Activated CD4-positive, alpha-beta memory T cell treated with anti-CD3 and anti-CD28 coated beads for 36 hours (primary cell): ENCODE measurements around the gene CAMK2G. TPM values are rescaled to one million over a fixed set of nuclear protein-coding genes. Genes with fewer than 3 reads are reported as not detected.

Experiments used
- CTCF ChIA-PET: fragments of 350-600 bp; sonication (Branson Sonifier 250); formaldehyde crosslinking; loops from one replicate; lab custom pipeline; 2021; ENCODE audit warnings: antibody characterized with exemption, inconsistent platforms; lab: Charles Lee
- POLR2A ChIA-PET: fragments of 350-600 bp; sonication (Branson Sonifier 250); formaldehyde crosslinking; loops from one replicate; lab custom pipeline; 2021; ENCODE audit warnings: antibody characterized with exemption; lab: Charles Lee
- DNase-seq: peaks from one replicate; pipeline ENCODE4 v3.0.0-alpha.2; 2020
- H3K27ac Mint-ChIP-seq: one replicate; pipeline ENCODE4 v1.8.0; 2021; ENCODE audit warnings: mixed read lengths
- H3K27me3 Mint-ChIP-seq: one replicate; pipeline ENCODE4 v1.8.0; 2021; ENCODE audit warnings: mixed read lengths
- H3K36me3 Mint-ChIP-seq: one replicate; pipeline ENCODE4 v1.8.0; 2021; ENCODE audit warnings: mixed read lengths
- H3K4me1 Mint-ChIP-seq: one replicate; pipeline ENCODE4 v1.8.0; 2021; ENCODE audit warnings: low read depth, mixed read lengths
- H3K4me3 Mint-ChIP-seq: one replicate; pipeline ENCODE4 v1.8.0; 2021; ENCODE audit warnings: mild to moderate bottlenecking, mixed read lengths
- H3K9me3 Mint-ChIP-seq: one replicate; pipeline ENCODE4 v1.8.0; 2021; ENCODE audit warnings: mixed read lengths
- intact Hi-C: fragments of 100-400 bp; cut with micrococcal nuclease; formaldehyde crosslinking; loops from one replicate; pipeline ENCODE4 v1.15.1; 2023
- total RNA-seq, 2 experiments: library from RNA; stranded (reverse); gene quantifications; one replicate each; pipeline ENCODE4 v1.2.3, GENCODE V29; 2021

CAMK2G gene
- total RNA-seq, 2 experiments from 2014 or later = 20.8 to 21.5 TPM

DNA sequence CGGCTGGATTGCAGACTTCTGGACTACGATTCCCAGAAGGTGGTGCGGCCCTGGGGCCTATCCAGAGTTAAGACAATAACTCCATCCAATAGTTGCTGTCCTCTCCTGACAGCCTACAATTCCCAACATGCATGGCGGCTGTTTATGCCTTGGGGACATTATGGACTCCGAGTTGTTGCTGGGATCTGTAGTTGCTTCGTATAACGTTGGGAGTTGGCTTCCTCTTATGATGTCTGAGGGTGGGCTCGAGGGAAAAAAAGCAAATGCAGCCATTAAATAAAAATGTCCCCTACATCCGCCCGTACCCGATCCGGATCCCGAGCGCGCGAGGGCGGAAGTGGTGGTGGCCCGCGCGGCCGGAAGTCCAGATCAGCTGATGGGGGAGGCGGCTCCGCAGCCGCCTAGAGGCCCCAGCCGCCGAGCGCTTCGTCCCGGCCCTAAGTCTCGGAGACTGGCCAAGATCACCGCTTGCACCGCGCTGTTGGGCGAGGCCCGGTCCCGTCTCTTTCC is 89.1 kb downstream of the CAMK2G start, which contains the start of gene ZSWIM8:
Gene ZSWIM8, plus strand, starts transcription at position 396 of the 510 bp plus-strand sequence. CDS start 273 bp downstream, outside the sequence.
- ChIA-PET POLR2A (interaction anchor here (0.9 to 3.1 kb wide), 6 partner anchors 9 to 55 kb away, joined by 3 to 22 read pairs (median 6); partner anchors contain the start of gene SEC24C), CTCF (interaction anchor here (1.4 to 1.7 kb wide), 5 partner anchors 11 to 25 kb away, joined by 4 to 8 read pairs (median 6); a partner anchor contains a TSS)
- Mint-ChIP-seq H3K36me3 (peaks cover 9% of the 10 kb centered on the region), H3K27ac (peak within 1 kb of the TSS; percentile 96), H3K9me3 (no peaks in the 10 kb centered on the region), H3K4me3 (peak within 1 kb of the TSS; percentile 98), H3K27me3 (no peaks in the 10 kb centered on the region), H3K4me1 (peaks cover 40% of the 10 kb centered on the region)
- intact Hi-C loops = loop anchor here (1.0 kb wide), 4 partner anchors 13 to 55 kb away; partner anchors contain the start of gene SEC24C
- DNase-seq = peak; percentile 90

DNA sequence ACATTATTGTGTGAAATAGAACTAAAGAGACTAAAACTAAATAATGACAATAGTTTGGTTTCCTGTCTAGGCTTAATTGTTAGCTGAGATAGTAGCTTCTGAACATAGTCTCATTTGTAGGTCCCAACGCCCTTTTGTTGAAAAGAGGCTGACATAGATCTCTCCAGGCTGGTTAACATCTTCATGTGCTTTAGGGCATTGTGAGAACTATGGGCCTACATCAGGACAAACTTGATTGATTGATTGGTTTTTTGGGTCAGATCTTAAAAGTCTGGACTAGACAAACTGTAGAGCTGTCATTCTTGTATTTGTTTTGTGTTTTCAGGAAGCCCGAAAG is 91.6 kb downstream of the CAMK2G start:
- Mint-ChIP-seq H3K36me3 (peaks cover 7% of the 10 kb centered on the region), H3K9me3 (no peaks in the 10 kb centered on the region), H3K27me3 (no peaks in the 10 kb centered on the region), H3K27ac (peak overlapping the region; percentile 90), H3K4me3 (peak overlapping the region; percentile 88), H3K4me1 (peaks cover 49% of the 10 kb centered on the region)
- ChIA-PET POLR2A (interaction anchor here (1.4 to 4.4 kb wide), 5 partner anchors 10 to 52 kb away, joined by 3 to 43 read pairs (median 8); partner anchors contain the start of gene SEC24C), CTCF (interaction anchor here (1.6 to 1.7 kb wide), 2 partner anchors 10 to 14 kb away, joined by 3 to 5 read pairs; no protein-coding TSS in a partner anchor)
- intact Hi-C loops = loop anchor here (5.0 kb wide), 1 partner anchor 95 kb away; no protein-coding TSS in a partner anchor
- DNase-seq = no peak

DNA sequence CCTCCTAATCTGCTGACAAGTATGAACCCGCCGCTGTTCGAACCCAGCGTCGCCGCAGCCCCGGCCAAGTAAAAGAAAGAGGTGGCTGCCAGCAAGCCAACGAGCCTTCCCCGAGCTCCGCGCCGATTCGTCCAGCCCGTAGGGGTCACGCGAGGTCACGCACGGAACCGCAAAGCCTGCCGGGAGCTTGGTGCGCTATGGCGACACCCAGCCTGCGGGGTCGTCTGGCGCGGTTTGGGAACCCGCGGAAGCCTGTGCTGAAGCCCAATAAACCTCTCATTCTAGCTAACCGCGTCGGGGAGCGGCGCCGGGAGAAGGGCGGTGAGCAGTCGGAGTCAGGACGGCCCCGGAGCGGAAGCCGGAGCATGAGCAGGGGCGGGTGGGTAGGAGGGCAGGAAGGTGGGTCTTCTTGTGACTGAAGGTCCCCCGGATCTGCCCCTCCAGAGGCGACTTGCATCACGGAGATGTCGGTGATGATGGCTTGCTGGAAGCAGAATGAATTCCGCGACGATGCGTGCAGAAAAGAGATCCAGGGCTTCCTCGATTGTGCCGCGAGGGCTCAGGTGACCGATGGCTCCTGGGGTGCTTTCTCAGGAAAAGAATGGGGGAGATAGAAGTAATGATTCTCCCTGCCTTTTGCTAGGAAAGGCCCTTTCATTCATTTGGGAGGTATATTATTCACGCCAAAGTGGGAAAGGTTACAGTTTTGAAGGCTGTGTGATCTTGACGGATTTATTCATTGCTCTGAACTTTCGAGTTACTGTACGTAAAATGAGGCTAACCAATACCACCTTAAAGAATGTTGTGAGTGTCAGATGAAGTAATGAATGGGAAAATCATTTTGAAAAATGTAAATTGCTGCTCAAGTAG is 92.2 kb downstream of the CAMK2G start, which contains the start of gene CHCHD1:
Gene CHCHD1, plus strand, starts transcription at position 170 of the 870 bp plus-strand sequence. Its CDS starts 28 bp downstream, at position 198.
- Mint-ChIP-seq H3K9me3 (no peaks in the 10 kb centered on the region), H3K36me3 (peaks cover 7% of the 10 kb centered on the region), H3K4me3 (peak within 1 kb of the TSS; percentile 88), H3K27ac (peak within 1 kb of the TSS; percentile 90), H3K27me3 (no peaks in the 10 kb centered on the region), H3K4me1 (peaks cover 49% of the 10 kb centered on the region)
- intact Hi-C loops = loop anchor here (5.0 kb wide), 1 partner anchor 95 kb away; no protein-coding TSS in a partner anchor
- ChIA-PET POLR2A (interaction anchor here (0.6 to 4.4 kb wide), 9 partner anchors 10 to 626 kb away, joined by 3 to 43 read pairs (median 4); partner anchors contain the start of gene SEC24C), CTCF (interaction anchor here (0.6 to 3.6 kb wide), 6 partner anchors 10 to 1275 kb away, joined by 4 to 16 read pairs (median 5); a partner anchor contains a TSS)
- DNase-seq = peak; percentile 96

DNA sequence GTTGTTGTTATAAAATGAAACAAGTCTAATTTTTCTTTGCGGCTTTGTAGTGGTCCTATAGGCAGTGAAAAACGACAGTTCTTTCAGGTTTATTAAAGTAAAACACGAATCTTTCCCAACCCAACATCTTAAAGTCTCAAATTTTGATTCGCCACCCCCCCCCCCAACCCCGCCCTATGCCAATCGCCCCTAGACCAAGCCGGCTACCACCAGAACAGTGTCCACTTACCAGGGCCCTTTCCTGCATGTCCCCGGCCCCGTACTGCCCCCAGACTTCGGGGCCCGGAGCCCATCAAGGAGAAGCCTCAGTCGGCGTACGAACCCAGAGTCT is 92.8 kb downstream of the CAMK2G start:
- Mint-ChIP-seq H3K27ac (peak overlapping the region; percentile 90), H3K4me3 (peak overlapping the region; percentile 88), H3K9me3 (no peaks in the 10 kb centered on the region), H3K36me3 (peaks cover 11% of the 10 kb centered on the region), H3K4me1 (peaks cover 47% of the 10 kb centered on the region), H3K27me3 (no peaks in the 10 kb centered on the region)
- ChIA-PET POLR2A (interaction anchor here (0.6 to 4.4 kb wide), 9 partner anchors 9 to 625 kb away, joined by 3 to 43 read pairs (median 4); partner anchors contain the start of gene SEC24C), CTCF (interaction anchor here (0.6 to 3.6 kb wide), 5 partner anchors 9 to 1274 kb away, joined by 4 to 16 read pairs (median 5); a partner anchor contains a TSS)
- intact Hi-C loops = loop anchor here (5.0 kb wide), 1 partner anchor 96 kb away; no protein-coding TSS in a partner anchor
- no peak for DNase-seq

DNA sequence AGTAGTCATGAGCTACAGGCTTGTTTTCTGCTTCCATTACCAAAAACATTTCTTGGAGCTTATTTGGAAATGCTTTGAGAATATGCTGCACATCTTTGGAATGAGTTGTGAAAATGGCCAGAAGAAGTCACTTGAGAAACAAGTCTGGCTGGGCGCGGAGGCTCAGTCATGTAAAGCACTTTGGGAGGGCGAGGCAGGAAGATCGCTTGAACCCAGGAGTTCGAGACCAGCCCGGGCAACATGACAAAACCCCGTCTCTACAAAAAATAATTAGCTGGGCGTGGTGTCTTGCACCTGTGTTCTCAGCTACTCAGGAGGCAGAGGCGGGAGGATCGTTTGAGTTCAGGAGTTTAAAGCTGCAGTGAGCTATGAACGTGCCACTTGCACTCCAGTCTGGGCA is 93.4 kb downstream of the CAMK2G start:
- peaks cover 42% of the 10 kb centered on the region for H3K4me1 Mint-ChIP-seq
- H3K27me3 Mint-ChIP-seq = no peaks in the 10 kb centered on the region
- DNase-seq = peak; percentile 25
- ChIA-PET POLR2A (interaction anchor here (1.3 to 4.4 kb wide), 5 partner anchors 9 to 50 kb away, joined by 3 to 43 read pairs (median 10); partner anchors contain the start of gene SEC24C), CTCF (interaction anchor here (0.6 to 3.6 kb wide), 5 partner anchors 9 to 719 kb away, joined by 3 to 16 read pairs (median 4); a partner anchor contains a TSS)
- intact Hi-C loops = loop anchor here (5.0 kb wide), 1 partner anchor 96 kb away; no protein-coding TSS in a partner anchor
- no peaks in the 10 kb centered on the region for H3K9me3 Mint-ChIP-seq
- peak overlapping the region; percentile 90 for H3K27ac Mint-ChIP-seq
- H3K36me3 Mint-ChIP-seq = peaks cover 11% of the 10 kb centered on the region
- H3K4me3 Mint-ChIP-seq = peak overlapping the region; percentile 88

DNA sequence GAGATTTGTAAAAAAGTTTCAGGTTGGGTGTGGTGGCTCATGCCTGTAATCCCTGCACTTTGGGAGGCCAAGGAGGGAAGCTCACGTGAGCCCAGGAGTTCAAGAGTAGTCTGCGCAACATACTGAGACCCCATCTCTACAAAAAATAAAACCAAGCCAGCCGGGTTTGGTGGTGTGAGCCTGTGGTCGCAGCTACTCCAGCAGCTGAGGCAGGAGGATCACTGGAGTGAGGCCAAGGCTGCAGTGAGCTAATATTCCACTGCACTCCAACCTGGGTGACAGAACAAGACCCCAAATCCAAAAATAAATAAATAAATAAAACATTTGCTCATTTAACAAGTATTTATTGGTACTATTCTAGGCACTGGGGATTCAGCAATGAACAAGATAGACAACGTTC is 94.1 kb downstream of the CAMK2G start:
- Mint-ChIP-seq H3K9me3 (no peaks in the 10 kb centered on the region), H3K4me1 (peaks cover 46% of the 10 kb centered on the region), H3K36me3 (peaks cover 17% of the 10 kb centered on the region), H3K27ac (peak overlapping the region; percentile 90), H3K27me3 (no peaks in the 10 kb centered on the region), H3K4me3 (peak overlapping the region; percentile 88)
- CTCF ChIA-PET = interaction anchor here (0.7 to 3.6 kb wide), 3 partner anchors 8 to 13 kb away, joined by 3 to 16 read pairs (median 16); a partner anchor contains a TSS
- POLR2A ChIA-PET = interaction anchor here (0.7 to 4.4 kb wide), 5 partner anchors 8 to 36 kb away, joined by 3 to 43 read pairs (median 10); partner anchors contain the start of gene SEC24C
- intact Hi-C loops = loop anchor here (5.0 kb wide), 1 partner anchor 97 kb away; no protein-coding TSS in a partner anchor
- DNase-seq = no peak

DNA sequence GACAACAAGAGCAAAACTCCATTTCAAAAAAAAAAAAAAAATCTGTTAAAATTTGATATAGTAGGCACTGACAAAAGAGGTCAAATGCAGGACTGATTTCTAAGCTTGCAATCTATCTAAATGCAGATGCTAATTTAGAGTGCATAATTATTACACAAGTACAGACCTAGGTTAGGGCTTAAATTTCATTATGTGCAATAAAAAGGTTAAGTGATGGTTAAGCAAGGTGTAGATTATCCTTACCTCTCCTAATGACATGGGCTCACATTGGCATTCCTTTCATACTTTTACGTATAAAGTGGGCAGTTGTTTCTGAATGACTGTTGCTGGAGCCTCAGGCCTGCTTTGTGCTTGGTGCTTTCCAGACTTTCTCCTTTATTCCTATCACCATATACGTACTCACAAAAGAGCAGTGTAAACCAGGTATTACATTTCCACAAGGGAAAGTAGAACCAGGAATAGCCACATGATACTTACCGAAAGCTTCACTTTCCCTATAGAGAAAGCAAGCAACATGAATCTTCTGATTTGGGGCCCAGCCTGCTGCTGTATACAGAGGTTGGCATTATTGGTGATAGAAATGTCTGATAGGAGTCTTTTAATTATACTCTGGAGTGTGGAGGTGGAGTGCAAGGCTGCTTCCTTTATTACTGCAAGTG is 94.7 kb downstream of the CAMK2G start:
- Mint-ChIP-seq H3K9me3 (no peaks in the 10 kb centered on the region), H3K36me3 (peaks cover 19% of the 10 kb centered on the region)

DNA sequence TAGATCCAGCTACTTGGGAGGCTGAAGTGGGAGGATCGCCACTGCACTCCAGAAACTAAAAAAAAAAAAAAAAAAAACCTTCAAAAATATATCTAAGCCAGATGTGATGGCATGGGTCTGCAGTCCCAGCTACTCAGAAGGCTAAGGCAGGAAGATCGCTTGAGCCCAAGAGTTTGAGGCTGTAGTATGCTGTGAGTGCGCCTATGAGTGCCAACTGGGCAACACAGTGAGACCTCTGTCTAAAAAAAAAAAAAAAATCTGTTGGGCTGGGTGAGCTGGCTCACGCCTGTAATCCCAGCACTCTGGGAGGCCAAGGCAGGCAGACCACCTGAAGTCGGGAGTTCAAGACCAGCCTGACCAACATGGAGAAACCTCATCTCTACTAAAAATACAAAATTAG is 95.3 kb downstream of the CAMK2G start:
- ChIA-PET CTCF (interaction anchor here (0.8 to 3.6 kb wide), 3 partner anchors 10 to 35 kb away, joined by 3 to 16 read pairs (median 4); no protein-coding TSS in a partner anchor), POLR2A (interaction anchor here (1.2 kb wide), 2 partner anchors 19 to 31 kb away, joined by 4 to 9 read pairs; no protein-coding TSS in a partner anchor)
- peaks cover 25% of the 10 kb centered on the region for H3K36me3 Mint-ChIP-seq
- intact Hi-C loops = loop anchor here (10.0 kb wide), 1 partner anchor 154 kb away; no protein-coding TSS in a partner anchor
- H3K4me3 Mint-ChIP-seq = no peak overlapping the region
- H3K27me3 Mint-ChIP-seq = no peaks in the 10 kb centered on the region
- H3K4me1 Mint-ChIP-seq = peaks cover 56% of the 10 kb centered on the region
- no peaks in the 10 kb centered on the region for H3K9me3 Mint-ChIP-seq
- no peak overlapping the region for H3K27ac Mint-ChIP-seq
- no peak for DNase-seq

More for the DNA sequence above, 94.7 kb downstream of the CAMK2G start:
- H3K27ac Mint-ChIP-seq = peak overlapping the region; percentile 26
- no peak for DNase-seq
- POLR2A ChIA-PET = interaction anchor here (0.7 to 1.3 kb wide), 3 partner anchors 21 to 31 kb away, joined by 3 to 9 read pairs (median 3); no protein-coding TSS in a partner anchor
- H3K4me1 Mint-ChIP-seq = peaks cover 51% of the 10 kb centered on the region
- peak overlapping the region; percentile 88 for H3K4me3 Mint-ChIP-seq
- CTCF ChIA-PET = interaction anchor here (0.7 to 3.6 kb wide), 4 partner anchors 11 to 36 kb away, joined by 3 to 16 read pairs (median 4); no protein-coding TSS in a partner anchor
- intact Hi-C loops = loop anchor here (5.0 to 10.0 kb wide), 2 partner anchors 98 to 155 kb away; no protein-coding TSS in a partner anchor
- no peaks in the 10 kb centered on the region for H3K27me3 Mint-ChIP-seq

DNA sequence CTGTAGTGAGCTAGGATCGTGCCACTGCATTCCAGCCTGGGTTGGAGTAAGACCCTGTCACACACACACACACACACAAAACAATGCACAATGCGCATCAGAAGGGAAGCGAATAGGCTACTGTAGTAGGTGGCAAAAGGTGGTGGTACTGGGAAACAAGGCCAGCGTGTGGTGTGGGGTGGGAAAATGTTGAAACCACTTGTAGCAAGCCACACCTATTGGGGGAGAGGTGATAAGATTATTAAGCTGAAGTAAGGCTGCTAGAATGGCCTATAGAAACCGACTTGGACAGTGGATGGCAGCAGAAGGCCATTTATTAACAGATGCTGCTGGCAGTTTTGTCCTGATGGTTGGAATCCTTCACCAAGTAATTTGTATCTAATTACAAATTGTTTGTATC is 99.7 kb downstream of the CAMK2G start:
- H3K4me1 Mint-ChIP-seq = peaks cover 44% of the 10 kb centered on the region
- ChIA-PET CTCF (interaction anchor here (1.7 to 2.3 kb wide), 2 partner anchors 11 to 105 kb away, joined by 6 read pairs; partner anchors contain the start of gene ZSWIM8), POLR2A (interaction anchor here (4.2 kb wide), 1 partner anchor 30 kb away, joined by 44 read pairs; the partner anchor contains the start of gene SEC24C)
- peaks cover 34% of the 10 kb centered on the region for H3K36me3 Mint-ChIP-seq
- H3K4me3 Mint-ChIP-seq = peak overlapping the region; percentile 95
- no peaks in the 10 kb centered on the region for H3K27me3 Mint-ChIP-seq
- no peak for DNase-seq
- H3K27ac Mint-ChIP-seq = peak overlapping the region; percentile 4
- intact Hi-C loops = loop anchor here (10.0 kb wide), 1 partner anchor 150 kb away; no protein-coding TSS in a partner anchor
- H3K9me3 Mint-ChIP-seq = no peaks in the 10 kb centered on the region
